Limb (tissue), 2 donors: ENCODE measurements around the gene FBXO10.
"Not testable (repeated sequence)": the region's sequence is repeated elsewhere in the genome, so short reads cannot be mapped to it uniquely, and the experiment has no call there.

Experiments
- DNase-seq, 2 donors: peaks; one replicate each; pipeline ENCODE4 v3.0.0-alpha.2; 2016; ENCODE audit errors: extremely low spot score in 2 of 2

Gene FBXO10

GRCh38 chr9:37477987-37478619 lies 98.1 kb downstream of the FBXO10 start:
- not testable (repeated sequence) for DNase-seq

- not testable (repeated sequence) for DNase-seq
Measured at GRCh38 chr9:37477443-37477842, 98.7 kb downstream of the FBXO10 start.

GRCh38 chr9:37476930-37477329 lies 99.2 kb downstream of the FBXO10 start:
- no peak for DNase-seq

- no peak for DNase-seq
Measured at GRCh38 chr9:37474438-37474837, 101.7 kb downstream of the FBXO10 start.

GRCh38 chr9:37473982-37474381 lies 102.2 kb downstream of the FBXO10 start:
- not testable (repeated sequence) for DNase-seq

- peak in 1 of 2 donors; percentile 21 for DNase-seq
Measured at GRCh38 chr9:37471942-37472684, 104.1 kb downstream of the FBXO10 start.

GRCh38 chr9:37468620-37469019 lies 107.6 kb downstream of the FBXO10 start:
- no peak for DNase-seq

GRCh38 chr9:37467530-37467929 lies 108.7 kb downstream of the FBXO10 start:
- not testable (repeated sequence) for DNase-seq

- peak; percentile 75 to 88 for DNase-seq
Measured at GRCh38 chr9:37466037-37466709, 110.0 kb downstream of the FBXO10 start.

- DNase-seq, result peak; percentile 99
Measured at GRCh38 chr9:37465249-37466036, 110.7 kb downstream of the FBXO10 start, which contains the start of gene ZBTB5. Gene ZBTB5 (minus strand): TSS chr9:37465450. CDS start chr9:37442551, 22,899 bp downstream.

- peak in 1 of 2 donors; percentile 69 for DNase-seq
Measured at GRCh38 chr9:37464426-37465248, 111.5 kb downstream of the FBXO10 start.

GRCh38 chr9:37464006-37464405 lies 112.2 kb downstream of the FBXO10 start:
- DNase-seq, result no peak
